ENCODE data around the gene CCDC63.
"Not testable (repeated sequence)": the region's sequence is repeated elsewhere in the genome, so short reads cannot be mapped to it uniquely, and the experiment has no call there.

The CCDC63 gene

GRCh38 chr12:110844551-110845338 lies 2.0 kb upstream of the CCDC63 start:
- DNase-seq (ENCODE audit: low read depth) = no peak

GRCh38 chr12:110845339-110845682 lies 1.5 kb upstream of the CCDC63 start:
- no peak for DNase-seq (ENCODE audit: low read depth)

- no peak for DNase-seq (ENCODE audit: low read depth)
These were observed 1.6 kb downstream of the CCDC63 start for GRCh38 chr12:110848314-110848923.

DNA sequence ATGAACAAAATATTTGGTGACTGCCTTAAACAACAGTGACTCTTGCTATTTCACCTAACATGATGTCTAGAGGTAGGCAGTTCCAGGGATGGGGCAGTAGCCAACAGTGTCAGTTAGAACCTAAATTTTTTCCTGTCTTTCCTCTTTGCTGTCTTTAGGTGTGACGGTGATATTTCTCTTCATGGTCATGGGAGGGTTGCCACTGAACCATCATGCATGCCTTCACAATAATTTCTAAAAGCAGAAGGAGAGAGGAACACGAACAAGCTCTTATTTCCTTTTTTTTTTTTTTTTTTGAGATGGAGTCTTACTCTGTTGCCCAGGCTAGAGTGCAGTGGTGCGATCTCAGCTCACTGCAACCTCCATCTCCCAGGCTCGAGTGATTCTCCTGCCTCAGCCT lies 2.4 kb downstream of the CCDC63 start:
- DNase-seq (ENCODE audit: low read depth) = no peak

GRCh38 chr12:110849748-110850403 lies 3.1 kb downstream of the CCDC63 start:
- DNase-seq (ENCODE audit: low read depth) = no peak

DNA sequence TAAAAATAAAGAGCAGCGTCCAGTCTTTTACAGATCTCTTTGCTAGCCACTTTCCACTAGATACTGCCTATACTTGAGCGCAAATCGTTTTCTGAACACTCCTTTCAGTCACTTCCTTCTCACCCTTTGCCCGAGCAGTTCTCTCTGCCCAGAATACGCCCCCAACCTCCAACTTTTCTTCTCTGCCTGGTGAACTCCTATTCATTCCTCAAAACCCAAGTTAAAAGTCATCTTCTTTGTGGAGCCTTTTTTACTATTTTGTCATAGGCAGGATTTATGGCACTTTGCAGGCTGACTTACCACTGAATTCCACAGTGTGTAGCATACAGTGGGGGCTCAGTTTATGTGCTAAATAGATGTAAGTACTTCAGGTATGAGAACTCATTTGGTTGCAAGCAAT lies 4.0 kb downstream of the CCDC63 start:
- DNase-seq (ENCODE audit: low read depth) = no peak

GRCh38 chr12:110853836-110854235 lies 7.0 kb downstream of the CCDC63 start:
- no peak for DNase-seq (ENCODE audit: low read depth)

DNA sequence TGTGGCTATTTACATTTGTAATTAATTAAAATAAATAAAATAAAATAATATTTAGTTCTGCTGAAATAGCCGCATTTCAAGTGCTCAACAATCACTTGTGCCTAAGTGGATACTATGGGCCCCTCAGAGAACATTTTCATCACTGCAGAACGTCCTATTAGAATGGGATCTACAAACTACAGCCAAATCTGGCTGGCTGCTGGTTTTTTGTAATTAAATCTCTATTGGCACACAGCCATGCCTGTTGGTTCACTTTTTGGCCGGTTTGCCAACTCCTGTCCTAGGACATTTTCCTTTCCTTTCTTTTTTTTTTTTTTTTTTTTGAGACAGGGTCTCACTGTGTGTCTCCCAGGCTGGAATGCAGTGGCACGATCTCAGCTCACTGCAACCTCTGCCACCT lies 9.8 kb downstream of the CCDC63 start:
- DNase-seq (ENCODE audit: low read depth) = no peak

DNA sequence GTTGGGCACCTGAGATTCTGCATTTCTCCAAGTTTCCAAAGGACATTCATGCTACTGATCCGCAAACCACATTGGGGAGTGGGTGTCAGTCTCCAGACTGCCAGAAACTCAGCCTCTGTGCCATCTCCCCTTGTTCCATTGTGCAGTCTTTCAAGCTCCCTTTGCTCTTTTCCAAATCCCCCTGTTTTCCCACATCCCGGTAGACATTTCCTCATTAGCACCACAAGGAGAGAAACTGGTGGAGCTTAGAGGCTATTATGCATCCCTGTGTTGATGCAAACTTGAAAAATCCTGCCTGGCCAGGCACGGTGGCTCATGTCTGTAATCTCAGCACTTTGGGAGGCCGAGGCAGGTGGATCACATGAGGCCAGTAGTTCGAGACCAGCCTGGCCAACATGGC lies 10.7 kb downstream of the CCDC63 start:
- no peak for DNase-seq (ENCODE audit: low read depth)

DNA sequence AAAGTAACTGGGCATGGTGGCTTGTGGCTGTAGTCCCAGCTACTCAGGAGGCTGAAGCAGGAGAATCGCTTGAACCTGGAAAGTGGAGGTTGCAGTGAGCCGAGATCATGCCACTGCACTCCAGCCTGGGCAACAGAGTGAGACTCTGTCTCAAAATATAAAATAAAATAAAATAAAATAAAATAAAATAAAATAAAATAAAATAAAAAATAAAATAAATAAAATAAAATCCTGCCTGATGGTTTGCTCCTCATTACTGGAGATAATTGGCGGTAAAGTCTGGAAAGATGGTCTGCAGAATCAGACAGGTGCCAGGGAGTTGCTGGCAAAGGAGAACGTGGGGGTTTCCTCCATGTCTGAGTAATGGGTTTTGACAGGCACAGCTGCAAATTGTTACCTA lies 11.2 kb downstream of the CCDC63 start:
- DNase-seq (ENCODE audit: low read depth) = not testable (repeated sequence)

GRCh38 chr12:110858848-110859247 lies 12.1 kb downstream of the CCDC63 start:
- no peak for DNase-seq (ENCODE audit: low read depth)

DNA sequence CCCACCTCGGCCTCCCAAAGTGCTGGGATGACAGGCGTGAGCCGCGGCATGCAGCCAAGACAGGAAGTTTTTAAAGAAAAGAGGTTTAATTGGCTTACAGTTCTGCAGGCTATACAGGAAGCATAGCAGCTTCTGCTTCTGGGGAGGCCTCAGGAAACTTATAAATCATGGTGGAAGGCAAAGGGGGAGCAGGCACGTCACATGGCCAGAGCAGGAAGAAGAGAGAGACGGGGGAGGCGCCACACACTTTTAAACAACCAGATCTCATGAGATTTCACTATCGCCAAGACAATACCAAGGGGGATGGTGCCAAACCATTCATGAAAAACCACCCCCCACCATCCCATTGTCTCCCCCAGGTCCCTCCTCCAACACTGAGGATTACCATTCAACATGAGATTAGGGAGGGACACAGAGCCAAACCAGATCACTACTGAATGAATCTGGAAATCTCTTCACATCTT lies 14.1 kb downstream of the CCDC63 start:
- DNase-seq (ENCODE audit: low read depth) = no peak

DNA sequence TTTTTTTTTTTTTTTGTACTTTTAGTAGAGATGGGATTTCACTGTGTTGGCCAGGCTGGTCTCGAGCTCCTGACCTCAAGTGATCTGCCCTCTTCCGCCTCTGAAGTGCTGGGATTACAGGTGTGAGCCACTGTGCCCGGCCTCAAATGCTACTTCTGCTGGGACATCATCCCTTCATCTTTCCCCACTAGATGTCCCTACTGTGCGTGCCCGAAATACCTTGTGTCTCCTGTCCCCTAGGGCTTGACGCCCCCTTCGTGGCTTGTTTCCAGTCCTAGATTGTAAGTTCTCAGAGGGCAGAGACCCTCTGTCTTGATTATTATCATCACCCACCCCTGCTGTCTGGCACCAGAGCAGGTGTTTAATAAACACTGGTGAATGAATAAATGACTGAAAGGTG lies 14.9 kb downstream of the CCDC63 start:
- DNase-seq (ENCODE audit: low read depth) = no peak

DNA sequence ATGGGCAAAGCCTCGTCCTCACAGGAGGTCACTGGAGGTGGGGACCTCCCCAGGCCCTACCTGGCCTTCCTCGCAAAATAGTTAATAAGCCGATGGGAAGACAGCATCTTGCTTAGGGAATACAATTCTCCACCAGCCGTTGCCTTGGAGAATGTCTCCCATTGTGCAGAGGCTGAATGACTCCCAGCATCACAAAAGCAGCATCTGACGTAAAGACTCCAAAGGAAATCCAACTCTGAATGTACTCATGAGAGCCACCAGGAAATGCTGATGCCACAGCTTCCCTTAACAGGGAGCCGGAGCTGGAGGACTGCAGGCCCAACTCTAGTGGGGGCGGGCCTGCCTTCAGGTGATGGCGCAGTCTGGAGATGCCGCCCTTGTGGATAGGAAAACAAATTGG lies 15.5 kb downstream of the CCDC63 start:
- DNase-seq (ENCODE audit: low read depth) = no peak

- DNase-seq (ENCODE audit: low read depth) = no peak
These were observed 16.4 kb downstream of the CCDC63 start for GRCh38 chr12:110863161-110863560.

DNA sequence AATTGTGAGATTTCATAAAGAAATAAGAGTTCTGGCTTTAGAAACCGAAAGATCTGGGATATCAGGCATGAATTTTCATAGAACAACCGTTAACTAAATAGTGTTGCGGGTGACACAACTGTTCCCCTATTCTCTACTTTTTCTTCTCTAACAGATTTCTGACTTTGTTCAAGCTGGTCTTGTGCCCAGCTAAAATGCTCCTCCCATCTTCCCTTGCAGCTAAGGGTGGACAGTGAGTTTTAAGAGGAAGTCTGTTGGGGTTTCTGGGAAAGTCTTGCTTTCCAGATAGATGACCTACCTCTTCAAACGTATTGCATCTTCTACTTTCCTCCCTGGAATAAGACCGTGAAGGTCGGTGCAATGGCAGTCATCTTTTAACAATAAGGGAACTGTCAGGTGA lies 18.7 kb downstream of the CCDC63 start:
- DNase-seq (ENCODE audit: low read depth) = no peak

DNA sequence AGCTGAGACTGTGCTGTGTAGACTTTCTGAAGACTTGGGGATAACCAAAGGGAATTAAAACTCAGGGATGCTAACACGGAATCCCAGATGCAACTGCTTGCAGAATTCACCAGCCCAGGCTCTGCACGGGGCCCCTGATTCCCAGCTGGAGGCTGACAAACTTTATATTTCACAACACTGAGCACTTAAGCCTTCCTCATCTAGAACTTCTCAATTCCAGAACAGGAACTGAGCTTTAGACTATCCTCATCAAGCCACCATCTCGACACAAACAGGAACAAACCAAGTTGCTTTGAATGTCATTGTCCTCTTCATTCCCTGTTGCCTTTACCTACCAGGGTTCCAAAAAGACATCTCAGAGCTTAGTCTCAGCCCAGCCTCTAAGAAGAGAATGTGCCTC lies 22.2 kb downstream of the CCDC63 start:
- no peak for DNase-seq (ENCODE audit: low read depth)

DNA sequence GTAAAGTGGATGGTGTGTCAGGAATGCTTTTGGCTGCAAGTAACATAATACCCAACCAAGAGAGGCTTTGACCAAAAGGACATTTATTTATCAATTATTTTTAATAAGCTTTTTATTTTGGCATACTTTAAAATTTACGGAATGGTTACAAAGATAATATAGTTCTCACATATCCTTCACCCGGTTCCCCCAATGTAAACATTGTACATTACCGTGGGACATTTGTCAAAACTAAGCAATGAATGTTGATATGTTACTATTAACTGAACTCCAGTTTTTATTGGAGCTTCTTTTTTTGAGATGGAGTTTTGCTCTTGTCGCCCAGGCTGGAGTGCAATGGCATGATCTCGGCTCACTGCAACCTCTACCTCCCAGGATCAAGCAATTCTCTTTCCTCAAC lies 23.0 kb downstream of the CCDC63 start:
- DNase-seq (ENCODE audit: low read depth) = no peak

DNA sequence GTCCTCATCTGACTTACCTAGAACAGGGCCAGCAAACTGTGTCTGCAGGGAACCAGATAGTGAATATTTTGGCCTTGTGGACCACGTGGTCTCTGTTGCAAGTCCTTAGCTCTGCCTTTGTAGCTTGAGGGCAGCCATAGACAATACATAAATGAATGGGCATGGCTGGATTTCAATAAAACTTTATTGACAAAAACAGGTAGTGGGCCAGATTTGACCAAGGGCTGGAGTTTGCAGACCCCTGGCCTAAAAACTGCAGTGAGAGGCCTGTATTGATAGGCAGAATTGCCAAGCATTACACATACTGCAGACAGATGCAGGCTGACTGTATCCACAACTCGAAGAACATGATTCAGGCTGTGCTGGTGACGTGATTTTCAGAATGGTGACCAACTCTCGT lies 25.3 kb downstream of the CCDC63 start:
- no peak for DNase-seq (ENCODE audit: low read depth)

GRCh38 chr12:110874351-110874750 lies 27.6 kb downstream of the CCDC63 start:
- DNase-seq (ENCODE audit: low read depth) = no peak

DNA sequence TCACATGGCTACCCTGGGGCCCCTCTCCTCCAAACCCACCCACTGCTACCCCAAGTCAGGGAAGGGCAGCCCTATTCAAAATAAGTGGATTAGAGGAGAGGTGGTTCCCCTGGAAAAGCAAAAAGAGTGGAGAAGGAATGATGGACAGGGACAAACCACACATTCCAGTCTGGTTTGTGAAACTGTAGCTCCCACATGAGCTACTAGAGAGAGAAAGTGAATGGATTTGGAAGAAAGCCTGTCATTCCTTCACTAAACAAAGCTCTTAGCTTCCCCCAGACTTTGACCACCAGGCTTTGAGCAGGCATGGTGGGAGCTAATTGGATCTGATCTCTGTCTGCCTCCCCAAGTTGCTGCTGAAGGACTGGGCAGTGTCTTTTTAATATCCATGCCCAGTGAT lies 28.0 kb downstream of the CCDC63 start:
- DNase-seq (ENCODE audit: low read depth) = no peak

DNA sequence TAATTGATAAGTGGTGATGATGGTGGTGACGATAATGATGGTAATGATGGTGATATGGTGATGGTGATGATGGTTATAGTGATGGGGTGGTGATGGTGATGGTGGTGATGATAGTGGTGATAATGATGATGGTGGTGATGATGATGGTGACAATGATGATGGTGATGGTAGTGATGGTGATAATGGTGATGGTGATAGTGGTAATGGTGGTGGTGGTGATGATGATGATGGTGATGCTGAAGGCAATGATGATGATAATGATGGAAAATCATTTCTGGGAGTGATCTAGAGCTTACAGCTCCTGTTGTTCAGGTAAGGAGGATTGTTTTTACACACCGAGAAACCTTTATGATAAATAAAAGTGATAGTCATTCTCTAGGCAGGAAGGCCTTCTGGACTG lies 33.9 kb downstream of the CCDC63 start:
- DNase-seq (ENCODE audit: low read depth) = no peak

DNA sequence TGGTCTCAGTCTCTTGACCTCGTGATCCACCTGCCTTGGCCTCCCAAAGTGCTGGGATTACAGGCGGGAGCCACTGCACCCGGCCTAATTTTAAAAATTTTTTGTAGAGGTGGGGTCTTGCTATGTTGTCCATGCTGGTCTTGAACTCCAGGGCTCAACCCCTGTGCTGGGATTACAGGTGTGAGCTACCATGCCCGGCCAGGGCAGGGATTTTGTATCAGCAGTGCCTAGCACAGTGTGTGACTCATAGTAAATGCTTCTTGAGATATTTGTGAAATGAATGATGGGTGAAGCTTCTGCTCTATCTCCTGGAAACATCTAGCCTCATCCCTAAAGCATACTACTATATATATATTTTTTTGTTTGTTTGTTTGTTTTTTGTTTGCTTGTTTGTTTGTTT lies 36.5 kb downstream of the CCDC63 start:
- DNase-seq (ENCODE audit: low read depth) = no peak

All from stimulated activated CD8-positive, alpha-beta memory T cell treated with anti-CD3 and anti-CD28 coated beads, Interleukin-15, amount 100 ng/mL, for 1 hour (primary cell).